NCI-H2081 treated with DMSO at 0.1 percent for 48 hours (cell line): ENCODE results near the gene PHF12.

Source experiments
- DNase-seq: peaks from one replicate; lab custom pipeline; 2025; lab: John Stamatoyannopoulos, UW

PHF12 gene

GRCh38 chr17:28858801-28859355, 92.4 kb downstream of the PHF12 start:
- no peak for DNase-seq

- no peak for DNase-seq
These were observed 93.2 kb downstream of the PHF12 start for GRCh38 chr17:28857905-28858800.

- DNase-seq = no peak
These were observed 95.2 kb downstream of the PHF12 start for GRCh38 chr17:28856028-28856574.

GRCh38 chr17:28855336-28855679, 96.0 kb downstream of the PHF12 start:
- no peak for DNase-seq
